Spleen (tissue), 7 donors: ENCODE measurements around the gene BEST1.
A peak's percentile ranks its signal among the peaks of the same experiment; 100 is the strongest.

ENCODE experiments used
- POLR2A ChIP-seq, 3 donors: fragments of 450-650 bp; IDR thresholded peaks; one replicate each; pipeline ENCODE4 v1.5.1; 2017; ENCODE audit warnings: antibody characterized with exemption in 3 of 3, mild to moderate bottlenecking in 1 of 3
- POLR2AphosphoS5 ChIP-seq, 3 donors: sonication (generic); formaldehyde crosslinking; IDR thresholded peaks; one replicate each; pipeline ENCODE4 v1.5.1; 2017; ENCODE audit warnings: antibody characterized with exemption in 3 of 3
- TF ChIP-seq, protein P1 (sequence below), 11 experiments: fragments of 200-600 bp in 7 of 11; fragments of 450-650 bp in 4 of 11; sonication (generic) in 4 of 11; IDR thresholded peaks in 8 of 11; conservative IDR thresholded peaks in 3 of 11; 1 replicate in 7 of 11; 2 replicates in 4 of 11; pipeline versions ENCODE4 v1.4.0 to v1.8.0; 2016 to 2021; ENCODE audit warnings: antibody characterized with exemption in 11 of 11, inconsistent platforms in 4 of 11, mild to moderate bottlenecking in 1 of 11
- donor health status: DM: no; HTN: no; CAD: no; lungs with moderate emphysema.
- donor health status: DM: no; HTN: no; CAD: no.
- donor health status: DM: no; HTN: no; CAD: no.

DNA sequence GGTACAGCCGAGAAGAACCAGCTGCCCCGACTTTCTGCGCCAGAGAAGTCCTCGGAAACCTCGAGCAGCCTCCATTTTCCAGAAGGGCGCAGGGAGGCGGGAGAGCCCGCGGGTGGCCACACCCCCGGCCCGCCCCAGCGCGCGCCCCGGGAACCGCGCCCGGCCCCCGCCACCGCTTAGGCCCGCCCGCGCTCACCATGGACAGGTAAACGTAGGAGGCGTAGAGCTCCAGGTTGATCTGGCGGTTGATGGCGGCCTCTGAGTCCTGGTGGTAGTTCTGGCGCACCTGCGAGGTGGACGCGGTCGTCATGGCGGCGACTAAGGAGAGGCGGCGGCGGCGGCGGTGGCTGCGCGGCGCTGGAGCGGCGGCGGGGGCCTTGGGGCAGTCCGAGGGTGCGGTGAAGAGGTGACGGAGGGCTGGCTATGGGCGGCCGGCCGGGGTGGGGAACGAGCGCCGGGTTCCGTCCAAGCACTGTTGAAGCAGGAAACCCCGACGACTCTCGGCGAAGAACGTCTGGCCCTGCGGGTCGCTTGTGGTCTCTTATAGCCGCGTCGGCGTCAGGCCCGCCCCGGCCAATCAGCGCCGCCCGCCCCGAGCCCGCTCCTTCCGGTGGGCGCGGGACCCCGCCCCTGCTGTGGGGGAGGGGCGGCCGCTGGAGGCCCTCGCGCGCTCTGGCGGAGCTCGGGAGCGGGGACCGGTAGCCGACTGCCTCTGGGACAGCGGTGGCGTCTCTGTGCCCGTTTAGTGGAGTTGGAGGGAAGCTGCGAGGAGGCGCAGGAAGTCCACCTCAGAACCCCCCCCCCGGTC, 17.2 kb downstream of the BEST1 start, which contains the start of gene FTH1:
- TF ChIP-seq, protein P1, sequence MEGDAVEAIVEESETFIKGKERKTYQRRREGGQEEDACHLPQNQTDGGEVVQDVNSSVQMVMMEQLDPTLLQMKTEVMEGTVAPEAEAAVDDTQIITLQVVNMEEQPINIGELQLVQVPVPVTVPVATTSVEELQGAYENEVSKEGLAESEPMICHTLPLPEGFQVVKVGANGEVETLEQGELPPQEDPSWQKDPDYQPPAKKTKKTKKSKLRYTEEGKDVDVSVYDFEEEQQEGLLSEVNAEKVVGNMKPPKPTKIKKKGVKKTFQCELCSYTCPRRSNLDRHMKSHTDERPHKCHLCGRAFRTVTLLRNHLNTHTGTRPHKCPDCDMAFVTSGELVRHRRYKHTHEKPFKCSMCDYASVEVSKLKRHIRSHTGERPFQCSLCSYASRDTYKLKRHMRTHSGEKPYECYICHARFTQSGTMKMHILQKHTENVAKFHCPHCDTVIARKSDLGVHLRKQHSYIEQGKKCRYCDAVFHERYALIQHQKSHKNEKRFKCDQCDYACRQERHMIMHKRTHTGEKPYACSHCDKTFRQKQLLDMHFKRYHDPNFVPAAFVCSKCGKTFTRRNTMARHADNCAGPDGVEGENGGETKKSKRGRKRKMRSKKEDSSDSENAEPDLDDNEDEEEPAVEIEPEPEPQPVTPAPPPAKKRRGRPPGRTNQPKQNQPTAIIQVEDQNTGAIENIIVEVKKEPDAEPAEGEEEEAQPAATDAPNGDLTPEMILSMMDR (IDR thresholded peaks at IDR 0.05 in 8 of 11, conservative IDR thresholded peaks at IDR 0.05 in 3 of 11) = peak in 2 of 11 experiments; percentile 14 to 19
- peak; percentile 91 to 99 (median 97) for TF ChIP-seq POLR2A (IDR thresholded peaks at IDR 0.05)
- TF ChIP-seq POLR2AphosphoS5 (IDR thresholded peaks at IDR 0.05) = peak; percentile 100
